Mesodermal cell (in vitro differentiated cells): ENCODE results near the gene PTPRZ1.

Source experiments
- H3K27ac ChIP-seq: 2 replicates; pipeline ENCODE4 v1.7.0; 2013; ENCODE audit warnings: mild to moderate bottlenecking, low read depth, low read length, moderate library complexity; ENCODE audit not compliant: severe bottlenecking
- H3K36me3 ChIP-seq: 2 replicates; pipeline ENCODE4 v1.7.1; 2013; ENCODE audit warnings: mild to moderate bottlenecking, low read length, moderate library complexity; ENCODE audit not compliant: control insufficient read depth, insufficient read depth
- H3K4me1 ChIP-seq: one replicate; pipeline ENCODE4 v1.7.1; 2013; ENCODE audit warnings: mild to moderate bottlenecking, low read length; ENCODE audit not compliant: insufficient read depth, control insufficient read depth, poor library complexity, severe bottlenecking
- H3K4me3 ChIP-seq: 2 replicates; pipeline ENCODE4 v1.7.0; 2013; ENCODE audit warnings: low read length, control low read depth, mild to moderate bottlenecking; ENCODE audit not compliant: insufficient read depth, poor library complexity, severe bottlenecking; ENCODE audit errors: extremely low read depth
- H3K9me3 ChIP-seq: 2 replicates; pipeline ENCODE4 v1.7.1; 2013; ENCODE audit warnings: mild to moderate bottlenecking, low read length, moderate library complexity; ENCODE audit not compliant: control insufficient read depth
- WGBS, 2 experiments: methylation state at CpG; one replicate each; pipeline ENCODE4 v1.1.5; 2013; ENCODE audit warnings: missing lambda C conversion rate in 2 of 2; ENCODE audit not compliant: insufficient coverage in 2 of 2; 5-methylcytosine and 5-hydroxymethylcytosine counted together

Gene PTPRZ1

GRCh38 chr7:121924269-121925186 is 51.6 kb downstream of the PTPRZ1 start:
- Histone ChIP-seq H3K36me3 (no peaks in the 10 kb centered on the region), H3K27ac (no peak overlapping the region), H3K9me3 (no peaks in the 10 kb centered on the region), H3K4me3 (no peak overlapping the region), H3K4me1 (no peaks in the 10 kb centered on the region)
- WGBS, 2 experiments = 67 to 100% methylated on average over 1 to 2 of the region's 7 CpGs

GRCh38 chr7:121931149-121931902 is 58.4 kb downstream of the PTPRZ1 start:
- H3K27ac ChIP-seq = no peak overlapping the region
- no CpG with 5 or more reads among the region's 1 CpG for WGBS, 2 experiments
- no peaks in the 10 kb centered on the region for H3K9me3 ChIP-seq
- H3K36me3 ChIP-seq = no peaks in the 10 kb centered on the region
- no peaks in the 10 kb centered on the region for H3K4me1 ChIP-seq
- H3K4me3 ChIP-seq = no peak overlapping the region

GRCh38 chr7:121932768-121933167 is 59.8 kb downstream of the PTPRZ1 start:
- no CpG with 5 or more reads among the region's 1 CpG for WGBS, 2 experiments
- Histone ChIP-seq H3K4me3 (no peak overlapping the region), H3K36me3 (no peaks in the 10 kb centered on the region), H3K27ac (no peak overlapping the region), H3K4me1 (no peaks in the 10 kb centered on the region), H3K9me3 (no peaks in the 10 kb centered on the region)

GRCh38 chr7:121936951-121937623 is 64.1 kb downstream of the PTPRZ1 start:
- Histone ChIP-seq H3K4me3 (no peak overlapping the region), H3K9me3 (no peaks in the 10 kb centered on the region), H3K4me1 (no peaks in the 10 kb centered on the region), H3K36me3 (no peaks in the 10 kb centered on the region), H3K27ac (no peak overlapping the region)
- WGBS, 2 experiments = 89% methylated on average over 3 to 6 of the region's 6 CpGs

- Histone ChIP-seq H3K9me3 (no peaks in the 10 kb centered on the region), H3K27ac (no peak overlapping the region), H3K4me1 (no peaks in the 10 kb centered on the region), H3K36me3 (no peaks in the 10 kb centered on the region), H3K4me3 (no peak overlapping the region)
- WGBS, 2 experiments = 0 to 33% methylated on average over 1 of the region's 4 CpGs
Observed at GRCh38 chr7:121938429-121938996, 65.6 kb downstream of the PTPRZ1 start.

DNA sequence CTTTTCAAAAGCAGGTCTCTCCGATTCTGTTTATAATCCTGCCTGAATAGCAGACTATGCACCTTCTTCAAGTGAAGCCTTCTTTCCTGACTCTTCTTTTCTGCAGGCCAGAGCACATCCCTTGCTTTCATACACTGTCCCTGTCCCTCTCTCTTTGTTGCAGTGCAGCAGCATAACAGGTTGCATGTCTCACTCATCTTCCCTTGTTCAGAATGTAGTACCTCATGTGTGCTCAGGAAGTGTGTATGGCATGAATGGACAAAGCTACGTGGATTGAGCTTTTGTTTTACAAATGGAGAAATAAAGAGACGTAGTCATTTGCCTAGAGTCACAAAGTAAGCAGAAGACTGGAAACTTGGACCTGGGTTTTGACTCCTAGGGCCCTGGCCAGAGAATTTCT is 68.0 kb downstream of the PTPRZ1 start:
- no peaks in the 10 kb centered on the region for H3K4me1 ChIP-seq
- no peaks in the 10 kb centered on the region for H3K9me3 ChIP-seq
- WGBS, 2 experiments = 33 to 38% methylated on average over 2 to 3 of the region's 3 CpGs
- H3K4me3 ChIP-seq = no peak overlapping the region
- no peaks in the 10 kb centered on the region for H3K36me3 ChIP-seq
- H3K27ac ChIP-seq = no peak overlapping the region

DNA sequence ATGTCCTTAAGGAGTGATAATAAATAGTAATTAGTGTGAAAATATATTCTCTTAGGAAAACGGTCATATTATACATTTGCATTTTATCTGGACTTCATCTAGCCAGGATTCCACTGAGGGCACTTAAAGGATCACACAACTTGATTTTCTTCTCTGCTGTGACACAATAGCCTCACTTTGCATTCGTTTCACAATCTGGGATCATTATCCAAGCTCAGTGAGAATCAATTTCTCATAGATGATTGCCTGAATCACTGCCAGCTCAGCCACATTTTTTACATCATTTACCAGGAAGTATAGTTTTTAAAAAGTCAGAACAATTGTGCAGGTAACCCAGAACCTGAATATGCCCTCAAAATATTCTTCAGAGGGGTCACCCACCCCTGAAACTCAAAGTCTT is 68.9 kb downstream of the PTPRZ1 start:
- H3K4me1 ChIP-seq = no peaks in the 10 kb centered on the region
- H3K36me3 ChIP-seq = no peaks in the 10 kb centered on the region
- no peak overlapping the region for H3K4me3 ChIP-seq
- WGBS, 2 experiments = 38% methylated on average over 1 of the region's 2 CpGs; no CpG with 5 or more reads in 1 of the 2 experiments
- H3K9me3 ChIP-seq = no peaks in the 10 kb centered on the region
- H3K27ac ChIP-seq = no peak overlapping the region

GRCh38 chr7:121945066-121945465 is 72.1 kb downstream of the PTPRZ1 start:
- Histone ChIP-seq H3K4me3 (no peak overlapping the region), H3K27ac (no peak overlapping the region), H3K36me3 (no peaks in the 10 kb centered on the region), H3K4me1 (no peaks in the 10 kb centered on the region), H3K9me3 (no peaks in the 10 kb centered on the region)

- no peaks in the 10 kb centered on the region for H3K36me3 ChIP-seq
- WGBS, 2 experiments = no CpG with 5 or more reads among the region's 1 CpG
- no peaks in the 10 kb centered on the region for H3K4me1 ChIP-seq
- no peaks in the 10 kb centered on the region for H3K9me3 ChIP-seq
- H3K27ac ChIP-seq = no peak overlapping the region
- no peak overlapping the region for H3K4me3 ChIP-seq
Observed at GRCh38 chr7:121945480-121946236, 72.7 kb downstream of the PTPRZ1 start.

GRCh38 chr7:121953164-121953563 is 80.2 kb downstream of the PTPRZ1 start:
- H3K4me1 ChIP-seq = no peaks in the 10 kb centered on the region
- H3K4me3 ChIP-seq = no peak overlapping the region
- no peaks in the 10 kb centered on the region for H3K36me3 ChIP-seq
- H3K27ac ChIP-seq = no peak overlapping the region
- no peaks in the 10 kb centered on the region for H3K9me3 ChIP-seq
